Nephron (organoid): Measurements from ENCODE around the gene IQCH.

Experiments
- H3K27ac Mint-ChIP-seq, 3 experiments: 2 replicates each; pipeline ENCODE4 v1.8.0; 2020; ENCODE audit warnings: mixed read lengths in 3 of 3, mild to moderate bottlenecking in 2 of 3, moderate library complexity in 1 of 3
- H3K27me3 Mint-ChIP-seq: 2 replicates; pipeline ENCODE4 v1.8.0; 2021; ENCODE audit warnings: low read depth, mild to moderate bottlenecking, moderate library complexity, mixed read lengths
- H3K36me3 Mint-ChIP-seq: 2 replicates; pipeline ENCODE4 v1.8.0; 2020; ENCODE audit warnings: low read depth, mixed read lengths
- H3K4me1 Mint-ChIP-seq: 2 replicates; pipeline ENCODE4 v1.8.0; 2020; ENCODE audit warnings: mixed read lengths
- H3K4me3 Mint-ChIP-seq, 3 experiments: 2 replicates each; pipeline ENCODE4 v1.8.0; 2020; ENCODE audit warnings: mild to moderate bottlenecking in 3 of 3, mixed read lengths in 3 of 3, moderate library complexity in 2 of 3
- H3K9me3 Mint-ChIP-seq: 2 replicates; pipeline ENCODE4 v1.8.0; 2020; ENCODE audit warnings: mixed read lengths
- CTCF ChIP-seq, 3 experiments: fragments of 200-600 bp; sonication (generic); IDR thresholded peaks; one replicate each; pipeline ENCODE4 v1.5.0; 2021; ENCODE audit warnings: antibody characterized with exemption in 3 of 3; ENCODE audit not compliant: unreplicated experiment in 3 of 3

IQCH gene

DNA sequence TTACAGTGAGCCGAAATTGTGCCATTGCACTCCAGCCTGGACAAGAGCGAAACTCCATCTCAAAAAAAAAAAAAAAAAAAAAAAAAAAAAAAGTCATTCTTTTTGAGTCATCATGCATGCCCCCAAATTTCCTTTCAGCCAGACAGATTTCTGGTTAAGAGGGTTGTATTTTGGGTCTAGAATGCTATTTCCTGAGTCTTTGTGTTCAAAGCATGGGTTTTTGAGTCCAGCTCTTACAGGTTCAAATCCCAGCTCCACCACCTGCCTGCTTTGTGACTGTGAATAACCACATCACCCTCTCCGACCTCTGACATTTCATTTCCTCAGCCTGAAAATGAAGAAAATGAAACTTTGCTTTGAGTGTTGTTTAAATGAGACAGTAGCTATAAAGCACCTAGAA is 257.0 kb downstream of the IQCH start:
- peaks cover 37% of the 10 kb centered on the region for H3K36me3 Mint-ChIP-seq
- H3K9me3 Mint-ChIP-seq: no peaks in the 10 kb centered on the region
- no peak overlapping the region for H3K4me3 Mint-ChIP-seq
- H3K4me1 Mint-ChIP-seq: no peaks in the 10 kb centered on the region
- TF ChIP-seq CTCF (IDR thresholded peaks at IDR 0.05; ENCODE audit: unreplicated experiment in 3 of 3): no peak
- H3K27ac Mint-ChIP-seq: no peak overlapping the region
- H3K27me3 Mint-ChIP-seq: no peaks in the 10 kb centered on the region

- no peaks in the 10 kb centered on the region for H3K9me3 Mint-ChIP-seq
- no peaks in the 10 kb centered on the region for H3K27me3 Mint-ChIP-seq
These were observed 257.6 kb downstream of the IQCH start for GRCh38 chr15:67512140-67512539.

DNA sequence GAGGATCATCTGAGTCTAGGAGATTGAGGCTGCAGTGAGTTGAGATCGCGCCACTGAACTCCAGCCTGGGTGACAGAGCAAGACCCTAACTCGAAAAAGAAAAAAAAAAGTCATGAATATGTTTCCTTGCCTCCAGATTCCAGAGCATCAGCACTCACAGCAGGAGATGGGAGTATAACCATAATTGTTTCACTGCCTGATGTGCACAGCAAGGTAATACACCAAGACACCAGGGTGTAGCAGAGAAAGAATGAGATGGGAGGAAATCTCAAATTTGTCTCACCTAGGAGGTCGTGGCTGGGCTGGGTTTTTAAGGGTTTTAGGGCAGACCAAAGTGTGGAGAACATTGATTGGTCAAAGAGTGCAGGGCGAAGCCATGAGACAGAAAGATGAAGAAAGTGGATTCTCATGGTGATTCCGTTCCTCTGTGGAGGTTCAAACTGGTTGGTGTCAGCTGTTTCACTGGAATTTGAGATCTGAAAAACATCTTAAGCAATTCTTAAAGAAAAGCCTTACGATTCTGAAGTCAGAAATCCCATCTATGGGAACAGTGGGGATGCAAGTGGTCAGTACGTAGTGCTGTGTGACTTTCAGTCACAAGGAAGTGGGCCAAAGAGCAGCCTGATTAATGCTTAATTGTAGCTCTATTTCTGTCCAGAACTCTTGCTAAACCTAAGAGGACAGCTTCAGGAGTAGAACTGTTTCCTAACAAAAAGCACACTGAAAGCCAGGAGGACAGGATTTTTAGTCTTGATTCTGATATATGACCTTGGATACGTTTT is 258.5 kb downstream of the IQCH start:
- Mint-ChIP-seq H3K4me3 (no peak overlapping the region), H3K9me3 (no peaks in the 10 kb centered on the region), H3K4me1 (no peaks in the 10 kb centered on the region), H3K27ac (no peak overlapping the region), H3K36me3 (peaks cover 41% of the 10 kb centered on the region), H3K27me3 (no peaks in the 10 kb centered on the region)
- TF ChIP-seq CTCF (IDR thresholded peaks at IDR 0.05; ENCODE audit: unreplicated experiment in 3 of 3): no peak

More at GRCh38 chr15:67512140-67512539, 257.6 kb downstream of the IQCH start:
- Mint-ChIP-seq H3K36me3 (peaks cover 37% of the 10 kb centered on the region), H3K4me3 (no peak overlapping the region), H3K4me1 (no peaks in the 10 kb centered on the region), H3K27ac (no peak overlapping the region)
- TF ChIP-seq CTCF (IDR thresholded peaks at IDR 0.05; ENCODE audit: unreplicated experiment in 3 of 3): no peak

- Mint-ChIP-seq H3K9me3 (no peaks in the 10 kb centered on the region), H3K27me3 (no peaks in the 10 kb centered on the region), H3K4me1 (no peaks in the 10 kb centered on the region), H3K4me3 (no peak overlapping the region), H3K27ac (no peak overlapping the region), H3K36me3 (peaks cover 40% of the 10 kb centered on the region)
- TF ChIP-seq CTCF (IDR thresholded peaks at IDR 0.05; ENCODE audit: unreplicated experiment in 3 of 3): no peak
These were observed 260.5 kb downstream of the IQCH start for GRCh38 chr15:67515090-67515489.

DNA sequence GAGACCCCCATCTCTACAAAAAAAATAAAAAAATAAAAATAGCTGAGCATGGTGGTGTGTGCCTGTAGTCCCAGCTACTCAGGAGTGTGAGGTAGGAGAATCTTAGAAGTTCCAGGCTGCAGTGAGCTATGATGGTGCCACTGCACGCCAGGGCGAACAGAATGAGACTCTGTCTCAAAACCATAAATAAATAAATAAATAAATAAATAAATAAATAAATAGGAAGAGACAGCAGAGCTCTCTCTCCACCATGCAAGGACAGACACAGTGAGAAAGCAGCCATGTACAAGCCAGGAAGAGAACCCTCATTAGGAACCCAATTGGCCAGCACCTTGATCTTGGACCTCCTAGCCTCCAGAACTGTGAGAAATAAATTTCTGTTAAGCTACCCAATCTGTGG is 261.0 kb downstream of the IQCH start:
- Mint-ChIP-seq H3K9me3 (no peaks in the 10 kb centered on the region), H3K27me3 (no peaks in the 10 kb centered on the region), H3K36me3 (peaks cover 38% of the 10 kb centered on the region), H3K4me1 (no peaks in the 10 kb centered on the region), H3K4me3 (no peak overlapping the region), H3K27ac (no peak overlapping the region)
- TF ChIP-seq CTCF (IDR thresholded peaks at IDR 0.05; ENCODE audit: unreplicated experiment in 3 of 3): no peak
